Erythroblast (primary cell): ENCODE measurements around the gene RAB38.

Source experiments
- GATA1 ChIP-seq: IDR thresholded peaks from 2 replicates; pipeline ENCODE4 v1.6.1; 2011; ENCODE audit warnings: low read depth, mild to moderate bottlenecking, control low read depth, low read length, moderate library complexity
- POLR2A ChIP-seq: IDR thresholded peaks from 2 replicates; pipeline ENCODE4 v1.6.1; 2011; ENCODE audit warnings: mild to moderate bottlenecking, low read length

GRCh38 chr11:88194990-88195389 lies 19.7 kb upstream of the RAB38 start:
- no peak for TF ChIP-seq POLR2A
- TF ChIP-seq GATA1 = no peak
